ENCODE data around the gene LYST. TPM values are rescaled to one million over a fixed set of nuclear protein-coding genes. Genes with fewer than 3 reads are reported as not detected.

LYST gene
- total and polyA plus RNA-seq, 2 donors (not counting 3 experiments of a cell fraction or from before 2014, with no cell fraction given) = 3.1 to 9.6 TPM

DNA sequence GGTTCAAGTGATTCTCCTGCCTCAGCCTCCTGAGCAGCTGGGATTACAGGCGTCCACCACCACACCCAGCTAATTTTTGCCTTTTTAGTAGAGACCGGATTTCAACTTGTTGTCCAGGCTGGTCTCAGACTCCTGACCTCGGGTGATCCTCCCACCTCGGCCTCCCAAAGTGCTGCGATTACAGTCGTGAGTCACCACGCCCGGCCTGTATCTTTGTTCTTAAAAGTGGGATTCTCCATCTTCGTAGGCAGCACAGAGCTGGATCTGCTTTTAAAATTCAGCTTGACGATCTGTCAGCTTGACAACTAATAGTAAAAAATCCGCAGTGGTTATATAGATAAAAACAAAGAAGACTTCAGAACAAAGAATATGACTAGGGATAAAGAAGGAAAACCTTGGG, 214.3 kb downstream of the LYST start:
- no peaks in the 10 kb centered on the region for H3K9me3 ChIP-seq (replicated peaks; ENCODE audit: control insufficient read depth, insufficient read depth, low read length)

DNA sequence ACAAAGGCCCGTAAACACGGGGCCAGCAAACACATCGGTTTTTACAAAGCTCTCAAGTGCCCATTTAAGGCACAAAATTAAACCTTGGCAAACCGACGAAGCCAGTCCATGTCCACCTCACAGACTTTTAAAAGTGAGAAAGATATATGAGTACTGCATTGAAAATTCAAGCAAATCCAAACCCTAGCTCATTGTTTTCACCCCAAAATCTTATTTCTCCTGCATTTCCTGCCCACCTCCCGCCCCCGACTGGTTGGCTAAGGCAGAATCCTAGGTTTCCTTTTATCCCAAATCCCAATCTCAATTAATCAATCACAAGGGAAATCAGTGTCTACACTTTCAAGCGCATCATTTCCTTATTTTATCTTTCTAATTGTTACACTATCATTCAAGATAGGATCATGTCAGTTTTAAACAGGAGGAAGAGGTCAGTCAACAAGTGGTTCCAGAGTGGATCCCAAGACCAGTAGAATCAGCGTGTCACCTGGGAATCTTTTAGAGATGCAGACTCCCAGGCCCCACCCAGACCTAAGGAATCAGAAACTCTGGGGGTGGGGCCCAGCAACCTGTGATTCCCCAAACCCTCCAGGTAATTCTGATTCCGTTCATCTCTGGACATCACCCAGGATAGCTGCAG, 215.4 kb downstream of the LYST start:
- POLR2A ChIA-PET = no interaction called here
- intact Hi-C loops (cut with micrococcal nuclease) = loop anchor here (5.0 kb wide), 2 partner anchors 86 to 139 kb away; no protein-coding TSS in a partner anchor
- no peak overlapping the region for H3K4me3 ChIP-seq (replicated peaks in 1 of 3; ENCODE audit: insufficient read depth in 1 of 3, low read depth in 1 of 3, low read length in 3 of 3)
- FAIRE-seq (no peak), DNase-seq (ENCODE audit: low read depth, low spot score) (no peak)
- H3K36me3 ChIP-seq (ENCODE audit: control insufficient read depth in 2 of 2, extremely low read depth in 1 of 2, insufficient read depth in 2 of 2, low read length in 2 of 2) = no peaks in the 10 kb centered on the region
- no peak overlapping the region for H3K27ac ChIP-seq (ENCODE audit: insufficient read depth, low read depth, low read length)
- no peak overlapping the region for H3K4me2 ChIP-seq (ENCODE audit: insufficient read depth, low read length)
- CTCF ChIA-PET = interaction anchor here (1.0 kb wide), 1 partner anchor 131 kb away, joined by 3 read pairs; no protein-coding TSS in a partner anchor
- no peak overlapping the region for H2AFZ ChIP-seq (ENCODE audit: low read depth, low read length)
- H3K4me1 ChIP-seq (ENCODE audit: control insufficient read depth, extremely low read depth, insufficient read depth, low read length) = peaks cover 11% of the 10 kb centered on the region
- peaks cover 29 to 52% of the 10 kb centered on the region in 2 experiments for H3K27me3 ChIP-seq (ENCODE audit: control insufficient read depth in 2 of 2, insufficient read depth in 2 of 2, low read length in 2 of 2)
- no TSS peak for BruUV-seq (replicated peaks)
- no peak overlapping the region for H3K9ac ChIP-seq (replicated peaks; ENCODE audit: extremely low read depth, insufficient read depth, low read length)
- no peaks in the 10 kb centered on the region for H3K79me2 ChIP-seq (ENCODE audit: control insufficient read depth, insufficient read depth, low read length)
- no peaks in the 10 kb centered on the region for H4K20me1 ChIP-seq (replicated peaks; ENCODE audit: control insufficient read depth, extremely low read depth, insufficient read depth, low read length)
- TF ChIP-seq EZH2 (IDR thresholded peaks at IDR 0.05; ENCODE audit: borderline replicate concordance, low read depth, low read length, severe bottlenecking) (peak; percentile 71), POLR2AphosphoS5 (IDR thresholded peaks at IDR 0.05; ENCODE audit: insufficient read depth, low read depth, low read length) (no peak)
- TF ChIP-seq, protein P1, sequence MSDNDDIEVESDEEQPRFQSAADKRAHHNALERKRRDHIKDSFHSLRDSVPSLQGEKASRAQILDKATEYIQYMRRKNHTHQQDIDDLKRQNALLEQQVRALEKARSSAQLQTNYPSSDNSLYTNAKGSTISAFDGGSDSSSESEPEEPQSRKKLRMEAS (IDR thresholded peaks at IDR 0.05; ENCODE audit: insufficient read depth, insufficient read length) = no peak
- H3K9me1 ChIP-seq (replicated peaks; ENCODE audit: control insufficient read depth, extremely low read depth, insufficient read depth, low read length) = no peaks in the 10 kb centered on the region
- dilution Hi-C loops (cut with MboI; ENCODE audit: extremely low pct_ligation_motif_present, low sequenced_read_pairs) = no loop called here
- H3K9me3 ChIP-seq (replicated peaks; ENCODE audit: control insufficient read depth, insufficient read depth, low read length) = no peaks in the 10 kb centered on the region

More for the DNA sequence above, 214.3 kb downstream of the LYST start:
- H2AFZ ChIP-seq (ENCODE audit: low read depth, low read length) = no peak overlapping the region
- peaks cover 28 to 48% of the 10 kb centered on the region in 2 experiments for H3K27me3 ChIP-seq (ENCODE audit: control insufficient read depth in 2 of 2, insufficient read depth in 2 of 2, low read length in 2 of 2)
- H4K20me1 ChIP-seq (replicated peaks; ENCODE audit: control insufficient read depth, extremely low read depth, insufficient read depth, low read length) = no peaks in the 10 kb centered on the region
- BruUV-seq (replicated peaks) = no TSS peak
- FAIRE-seq (no peak), DNase-seq (ENCODE audit: low read depth, low spot score) (no peak)
- dilution Hi-C loops (cut with MboI; ENCODE audit: extremely low pct_ligation_motif_present, low sequenced_read_pairs) = no loop called here
- peaks cover 11% of the 10 kb centered on the region for H3K4me1 ChIP-seq (ENCODE audit: control insufficient read depth, extremely low read depth, insufficient read depth, low read length)
- CTCF ChIA-PET = interaction anchor here (1.2 kb wide), 1 partner anchor 319 kb away, joined by 3 read pairs; no protein-coding TSS in a partner anchor
- H3K4me2 ChIP-seq (ENCODE audit: insufficient read depth, low read length) = no peak overlapping the region
- intact Hi-C loops (cut with micrococcal nuclease) = loop anchor here (5.0 kb wide), 2 partner anchors 85 to 140 kb away; no protein-coding TSS in a partner anchor
- H3K27ac ChIP-seq (ENCODE audit: insufficient read depth, low read depth, low read length) = no peak overlapping the region
- no peaks in the 10 kb centered on the region for H3K36me3 ChIP-seq (ENCODE audit: control insufficient read depth in 2 of 2, extremely low read depth in 1 of 2, insufficient read depth in 2 of 2, low read length in 2 of 2)
- no peak overlapping the region for H3K9ac ChIP-seq (replicated peaks; ENCODE audit: extremely low read depth, insufficient read depth, low read length)
- no peak for TF ChIP-seq JUN (IDR thresholded peaks at IDR 0.05; ENCODE audit: borderline replicate concordance, insufficient read depth, insufficient read length, low read depth)
- no peak for TF ChIP-seq GATA2 (IDR thresholded peaks at IDR 0.05; ENCODE audit: insufficient read depth, insufficient read length, low read depth, low read length)
- no peaks in the 10 kb centered on the region for H3K79me2 ChIP-seq (ENCODE audit: control insufficient read depth, insufficient read depth, low read length)
- H3K4me3 ChIP-seq (replicated peaks in 1 of 3; ENCODE audit: insufficient read depth in 1 of 3, low read depth in 1 of 3, low read length in 3 of 3) = no peak overlapping the region
- H3K9me1 ChIP-seq (replicated peaks; ENCODE audit: control insufficient read depth, extremely low read depth, insufficient read depth, low read length) = no peaks in the 10 kb centered on the region
- POLR2A ChIA-PET = no interaction called here
